Fibroblast of lung (primary cell): ENCODE data around the gene ZFPL1. TPM values are rescaled to one million over a fixed set of nuclear protein-coding genes. Genes with fewer than 3 reads are reported as not detected.

Experiments used
- DNase-seq, 2 donors: peaks; one replicate each; pipeline versions ENCODE4 v3.0.0 to v3.0.0-alpha.2; 2010; ENCODE audit warnings: low read depth in 2 of 2
- H2AFZ ChIP-seq: 2 replicates; pipeline ENCODE4 v1.5.1; 2012; ENCODE audit warnings: low read length, control low read depth, inconsistent platforms
- H3K27ac ChIP-seq: 2 replicates; pipeline ENCODE4 v1.5.1; 2011; ENCODE audit warnings: low read length, control low read depth; ENCODE audit not compliant: insufficient read depth
- H3K27me3 ChIP-seq: 2 replicates; pipeline ENCODE4 v1.5.1; 2011; ENCODE audit warnings: mild to moderate bottlenecking, low read length; ENCODE audit not compliant: control insufficient read depth, insufficient read depth
- H3K36me3 ChIP-seq: 2 replicates; pipeline ENCODE4 v1.5.1; 2011; ENCODE audit warnings: low read length; ENCODE audit not compliant: control insufficient read depth, insufficient read depth
- H3K4me1 ChIP-seq: 2 replicates; pipeline ENCODE4 v1.5.1; 2011; ENCODE audit warnings: low read length; ENCODE audit not compliant: control insufficient read depth, insufficient read depth; ENCODE audit errors: extremely low read depth
- H3K4me2 ChIP-seq: 2 replicates; pipeline ENCODE4 v1.5.1; 2011; ENCODE audit warnings: low read length, control low read depth; ENCODE audit not compliant: insufficient read depth; ENCODE audit errors: extremely low read depth
- H3K4me3 ChIP-seq, 4 experiments: fragments of 200-600 bp in 1 of 4; sonication (generic) in 1 of 4; replicated peaks in 1 of 4; 2 replicates each; pipeline ENCODE4 v1.5.1; 2011 to 2016; ENCODE audit warnings: low read length in 4 of 4, low read depth in 3 of 4, mild to moderate bottlenecking in 3 of 4, control low read depth in 2 of 4, inconsistent platforms in 1 of 4, mixed read lengths in 1 of 4; ENCODE audit not compliant: insufficient read depth in 1 of 4; ENCODE audit errors: control extremely low read depth in 1 of 4
- H3K79me2 ChIP-seq: 2 replicates; pipeline ENCODE4 v1.5.1; 2012; ENCODE audit warnings: mild to moderate bottlenecking, low read length, inconsistent platforms; ENCODE audit not compliant: control insufficient read depth, insufficient read depth
- H3K9ac ChIP-seq: 2 replicates; pipeline ENCODE4 v1.5.1; 2011; ENCODE audit warnings: mild to moderate bottlenecking, low read length, control low read depth; ENCODE audit not compliant: insufficient read depth
- H3K9me3 ChIP-seq: 2 replicates; pipeline ENCODE4 v1.5.1; 2012; ENCODE audit warnings: low read depth, low read length; ENCODE audit not compliant: control insufficient read depth, insufficient read depth
- H4K20me1 ChIP-seq: 2 replicates; pipeline ENCODE4 v1.5.1; 2011; ENCODE audit warnings: low read length; ENCODE audit not compliant: control insufficient read depth, insufficient read depth; ENCODE audit errors: extremely low read depth
- EZH2 ChIP-seq: IDR thresholded peaks from 2 replicates; pipeline ENCODE4 v1.5.1; 2012; ENCODE audit warnings: low read length, control low read depth, mild to moderate bottlenecking; ENCODE audit errors: missing control alignments
- polyA plus RNA-seq, 2 donors: library from polyadenylated mRNA; depleted of rRNA in 1 of 2; stranded (reverse) in 1 of 2; unstranded in 1 of 2; fragments of >200 nt; gene quantifications; 2 replicates each; pipeline ENCODE4 v1.2.1, GENCODE V29; 2011 to 2012; ENCODE audit warnings: missing spikeins in 1 of 2
- total RNA-seq: library from RNA; depleted of rRNA; stranded (reverse); fragments of >200 nt; gene quantifications from 2 replicates; pipeline ENCODE4 v1.2.1, GENCODE V29; 2014
- TF ChIP-seq, protein P1 (sequence below), 2 donors: IDR thresholded peaks in 1 of 2; conservative IDR thresholded peaks in 1 of 2; 1 replicate in 1 of 2; 2 replicates in 1 of 2; pipeline ENCODE4 v1.5.1; 2011 to 2012; ENCODE audit warnings: low read length in 2 of 2, control low read depth in 1 of 2, inconsistent platforms in 1 of 2, low read depth in 1 of 2, mild to moderate bottlenecking in 1 of 2

Gene ZFPL1
- total and polyA plus RNA-seq, 2 donors (not counting 1 experiment from before 2014, with no cell fraction given), result 30.8 to 36.0 TPM

DNA sequence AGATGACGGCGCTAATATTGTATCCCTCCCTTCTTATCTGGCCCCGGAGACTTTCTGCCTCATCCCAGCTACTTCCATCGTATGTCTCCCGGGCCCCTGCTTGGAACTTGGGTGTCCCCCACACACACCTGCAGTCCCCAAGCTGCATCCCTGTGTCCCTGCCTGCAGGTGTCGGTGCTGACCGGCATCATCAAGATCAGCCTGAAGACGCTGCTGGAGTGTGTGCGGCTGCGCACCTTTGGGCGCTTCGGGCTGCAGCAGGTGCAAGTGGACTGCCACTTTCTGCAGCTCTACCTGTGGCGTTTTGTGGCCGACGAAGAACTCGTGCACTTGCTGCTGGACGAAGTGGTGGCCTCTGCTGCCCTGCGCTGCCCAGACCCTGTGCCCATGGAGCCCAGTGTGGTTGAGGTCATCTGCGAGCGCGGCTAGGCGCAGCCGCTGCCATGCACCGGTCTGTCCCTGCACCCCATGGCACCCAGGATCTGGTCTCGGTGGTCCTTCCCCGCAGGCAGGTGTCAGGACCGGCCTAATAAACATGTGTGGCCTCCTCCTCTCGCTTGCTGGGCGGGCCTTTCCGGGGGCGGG is 27.2 kb downstream of the ZFPL1 start:
- Histone ChIP-seq H3K9me3 (no peaks in the 10 kb centered on the region), H3K27ac (no peak overlapping the region), H3K4me3 (no peak overlapping the region), H3K27me3 (no peaks in the 10 kb centered on the region), H3K9ac (no peak overlapping the region), H3K4me2 (no peak overlapping the region), H2AFZ (no peak overlapping the region), H3K4me1 (peaks cover 17% of the 10 kb centered on the region), H3K36me3 (peaks cover 13% of the 10 kb centered on the region), H3K79me2 (peaks cover 8% of the 10 kb centered on the region), H4K20me1 (no peaks in the 10 kb centered on the region)
- no peak for DNase-seq
- TF ChIP-seq EZH2, result no peak
- TF ChIP-seq, protein P1, sequence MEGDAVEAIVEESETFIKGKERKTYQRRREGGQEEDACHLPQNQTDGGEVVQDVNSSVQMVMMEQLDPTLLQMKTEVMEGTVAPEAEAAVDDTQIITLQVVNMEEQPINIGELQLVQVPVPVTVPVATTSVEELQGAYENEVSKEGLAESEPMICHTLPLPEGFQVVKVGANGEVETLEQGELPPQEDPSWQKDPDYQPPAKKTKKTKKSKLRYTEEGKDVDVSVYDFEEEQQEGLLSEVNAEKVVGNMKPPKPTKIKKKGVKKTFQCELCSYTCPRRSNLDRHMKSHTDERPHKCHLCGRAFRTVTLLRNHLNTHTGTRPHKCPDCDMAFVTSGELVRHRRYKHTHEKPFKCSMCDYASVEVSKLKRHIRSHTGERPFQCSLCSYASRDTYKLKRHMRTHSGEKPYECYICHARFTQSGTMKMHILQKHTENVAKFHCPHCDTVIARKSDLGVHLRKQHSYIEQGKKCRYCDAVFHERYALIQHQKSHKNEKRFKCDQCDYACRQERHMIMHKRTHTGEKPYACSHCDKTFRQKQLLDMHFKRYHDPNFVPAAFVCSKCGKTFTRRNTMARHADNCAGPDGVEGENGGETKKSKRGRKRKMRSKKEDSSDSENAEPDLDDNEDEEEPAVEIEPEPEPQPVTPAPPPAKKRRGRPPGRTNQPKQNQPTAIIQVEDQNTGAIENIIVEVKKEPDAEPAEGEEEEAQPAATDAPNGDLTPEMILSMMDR (conservative IDR thresholded peaks at IDR 0.05 in 1 of 2, IDR thresholded peaks at IDR 0.05 in 1 of 2; ENCODE audit: low read depth in 1 of 2, low read length in 2 of 2), result no peak

DNA sequence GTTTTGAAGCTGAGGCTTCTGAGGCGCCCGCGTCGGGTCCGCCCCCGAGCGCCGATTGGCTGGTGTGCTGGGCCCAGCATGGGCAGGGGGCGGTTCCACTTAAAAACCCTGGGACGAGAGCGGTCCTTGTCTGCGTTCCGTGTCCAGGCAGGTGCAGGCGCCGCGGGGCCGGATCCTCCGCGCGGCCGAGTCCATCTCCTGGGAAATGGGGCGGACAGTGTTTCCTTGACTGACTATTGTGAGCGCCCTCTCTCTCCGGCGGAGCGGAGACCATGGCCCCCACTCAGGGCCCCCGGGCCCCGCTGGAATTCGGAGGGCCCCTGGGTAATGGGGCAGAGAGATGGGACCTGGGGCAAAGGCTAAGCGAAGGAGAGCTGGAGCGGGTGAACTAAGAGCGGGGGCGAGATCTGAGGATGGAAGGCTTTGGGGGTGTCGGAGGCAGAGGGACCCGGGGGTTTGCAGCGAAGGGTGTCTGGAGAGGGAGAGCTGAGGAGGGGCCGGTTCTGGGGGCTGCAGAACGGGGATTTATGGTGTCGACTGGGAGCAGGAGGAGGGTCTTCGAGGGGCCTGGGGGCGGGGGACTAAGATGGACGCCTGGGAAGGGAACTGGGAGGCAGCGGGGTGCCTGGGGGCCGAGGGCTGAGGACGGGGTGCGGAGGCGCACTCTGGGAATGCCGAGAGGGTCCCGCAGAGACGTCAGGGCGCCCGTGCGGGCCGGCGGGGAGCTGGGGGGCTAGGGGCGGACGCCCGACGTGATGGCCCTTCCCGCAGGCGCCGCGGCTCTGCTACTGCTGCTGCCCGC is 27.9 kb downstream of the ZFPL1 start, which contains the start of gene TM7SF2:
TSS of gene TM7SF2 (plus strand) at position 129 of the 802 bp plus-strand sequence. CDS start at position 273, 144 bp downstream.
- Histone ChIP-seq H3K4me3 (peak within 1 kb of the TSS; percentile 55 to 68 (median 63)), H3K27me3 (no peaks in the 10 kb centered on the region), H3K36me3 (peaks cover 13% of the 10 kb centered on the region), H4K20me1 (no peaks in the 10 kb centered on the region), H3K9ac (peak within 1 kb of the TSS; percentile 51), H3K9me3 (no peaks in the 10 kb centered on the region), H2AFZ (peak within 1 kb of the TSS; percentile 37), H3K4me1 (peaks cover 19% of the 10 kb centered on the region), H3K79me2 (peaks cover 13% of the 10 kb centered on the region), H3K27ac (no peak within 1 kb of the TSS), H3K4me2 (peak within 1 kb of the TSS; percentile 96)
- peak; percentile 88 to 90 for DNase-seq
- TF ChIP-seq, protein P1 (conservative IDR thresholded peaks at IDR 0.05 in 1 of 2, IDR thresholded peaks at IDR 0.05 in 1 of 2; ENCODE audit: low read depth in 1 of 2, low read length in 2 of 2), result no peak
- no peak for TF ChIP-seq EZH2

DNA sequence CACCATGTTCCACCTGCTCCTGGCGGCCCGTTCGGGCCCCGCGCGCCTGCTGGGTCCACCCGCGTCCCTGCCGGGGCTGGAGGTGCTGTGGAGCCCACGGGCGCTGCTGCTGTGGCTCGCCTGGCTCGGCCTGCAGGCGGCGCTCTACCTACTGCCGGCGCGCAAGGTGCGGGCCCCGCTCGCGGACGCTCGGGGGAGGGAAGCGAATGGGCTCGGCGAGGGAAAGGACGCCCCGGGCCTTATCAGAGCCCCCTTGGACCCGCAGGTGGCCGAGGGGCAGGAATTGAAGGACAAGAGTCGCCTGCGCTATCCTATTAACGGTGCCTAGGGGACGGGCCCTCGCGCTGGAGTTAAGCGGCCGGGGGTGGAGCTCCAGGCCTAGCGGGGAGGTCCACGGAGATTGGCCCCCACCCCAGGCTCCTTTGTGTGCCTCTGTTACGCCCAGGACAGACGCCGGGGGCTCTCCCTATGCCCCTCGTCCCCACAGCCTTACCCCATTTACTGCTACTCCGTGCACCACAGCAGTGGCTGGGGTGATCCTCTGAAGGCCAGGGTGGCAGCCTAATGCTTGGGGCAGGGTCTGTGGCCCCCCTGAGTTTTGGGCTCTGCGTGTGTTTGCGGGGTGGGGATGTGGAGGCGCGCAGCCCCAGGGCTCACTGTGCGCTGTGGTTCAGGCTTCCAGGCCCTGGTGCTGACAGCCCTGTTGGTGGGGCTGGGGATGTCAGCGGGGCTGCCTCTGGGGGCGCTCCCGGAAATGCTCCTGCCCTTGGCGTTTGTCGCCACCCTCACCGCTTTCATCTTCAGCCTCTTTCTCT is 28.7 kb downstream of the ZFPL1 start:
- peaks cover 13% of the 10 kb centered on the region for H3K79me2 ChIP-seq
- peak overlapping the region; percentile 37 for H2AFZ ChIP-seq
- H3K4me1 ChIP-seq, result peaks cover 19% of the 10 kb centered on the region
- peaks cover 13% of the 10 kb centered on the region for H3K36me3 ChIP-seq
- H3K4me3 ChIP-seq, result peak overlapping the region; percentile 55 to 68 (median 62)
- peak overlapping the region; percentile 10 for H3K27ac ChIP-seq
- TF ChIP-seq EZH2, result no peak
- TF ChIP-seq, protein P1 (conservative IDR thresholded peaks at IDR 0.05 in 1 of 2, IDR thresholded peaks at IDR 0.05 in 1 of 2; ENCODE audit: low read depth in 1 of 2, low read length in 2 of 2), result peak; percentile 56 to 69
- no peaks in the 10 kb centered on the region for H3K9me3 ChIP-seq
- peak; percentile 20 to 44 for DNase-seq
- no peaks in the 10 kb centered on the region for H3K27me3 ChIP-seq
- H3K4me2 ChIP-seq, result peak overlapping the region; percentile 96
- H4K20me1 ChIP-seq, result no peaks in the 10 kb centered on the region
- H3K9ac ChIP-seq, result peak overlapping the region; percentile 51
